ENCODE data around the gene SLC1A5.

Gene SLC1A5

GRCh38 chr19:46775642-46776258 lies 12.6 kb downstream of the SLC1A5 start:
- no peak for TF ChIP-seq EP300 (IDR thresholded peaks at IDR 0.05; ENCODE audit: borderline replicate concordance)
- no peak for TF ChIP-seq TEAD4 (IDR thresholded peaks at IDR 0.05)
- no peak for TF ChIP-seq TAF1 (IDR thresholded peaks at IDR 0.05; ENCODE audit: low read depth)
- no peak for TF ChIP-seq CREB1 (IDR thresholded peaks at IDR 0.05; ENCODE audit: low read depth)
- TF ChIP-seq NFIC (IDR thresholded peaks at IDR 0.05), result no peak
- no peak for TF ChIP-seq FOXM1 (IDR thresholded peaks at IDR 0.05; ENCODE audit: borderline replicate concordance, low read depth)
- TF ChIP-seq TCF12 (IDR thresholded peaks at IDR 0.05; ENCODE audit: low read depth), result no peak
- no peak for TF ChIP-seq MAX (IDR thresholded peaks at IDR 0.05)
- no peak for TF ChIP-seq CEBPB (IDR thresholded peaks at IDR 0.05)
- no peak for TF ChIP-seq YY1 (IDR thresholded peaks at IDR 0.05; ENCODE audit: low read depth)
- TF ChIP-seq REST (IDR thresholded peaks at IDR 0.05; ENCODE audit: low read depth), result no peak

- TF ChIP-seq MAX (IDR thresholded peaks at IDR 0.05), result no peak
- TF ChIP-seq CREB1 (IDR thresholded peaks at IDR 0.05; ENCODE audit: low read depth), result no peak
- TF ChIP-seq FOXM1 (IDR thresholded peaks at IDR 0.05; ENCODE audit: borderline replicate concordance, low read depth), result no peak
- no peak for TF ChIP-seq REST (IDR thresholded peaks at IDR 0.05; ENCODE audit: low read depth)
- no peak for TF ChIP-seq EGR1 (IDR thresholded peaks at IDR 0.05)
- no peak for TF ChIP-seq USF1 (IDR thresholded peaks at IDR 0.05)
- no peak for TF ChIP-seq CEBPB (IDR thresholded peaks at IDR 0.05)
- TF ChIP-seq EP300 (IDR thresholded peaks at IDR 0.05; ENCODE audit: borderline replicate concordance), result no peak
- TF ChIP-seq TEAD4 (IDR thresholded peaks at IDR 0.05), result no peak
- TF ChIP-seq NFIC (IDR thresholded peaks at IDR 0.05), result no peak
- TF ChIP-seq YY1 (IDR thresholded peaks at IDR 0.05; ENCODE audit: low read depth), result no peak
- no peak for TF ChIP-seq TCF12 (IDR thresholded peaks at IDR 0.05; ENCODE audit: low read depth)
- TF ChIP-seq RAD21 (IDR thresholded peaks at IDR 0.05; ENCODE audit: low read depth), result no peak
- TF ChIP-seq TAF1 (IDR thresholded peaks at IDR 0.05; ENCODE audit: low read depth), result no peak
- TF ChIP-seq ZBTB7A (IDR thresholded peaks at IDR 0.05; ENCODE audit: low read depth), result no peak
These were observed 15.4 kb downstream of the SLC1A5 start for GRCh38 chr19:46773018-46773399.

- TF ChIP-seq CEBPB (IDR thresholded peaks at IDR 0.05) (no peak; the same call in 1 of the 2 replicates), TEAD4 (IDR thresholded peaks at IDR 0.05) (no peak), TAF1 (IDR thresholded peaks at IDR 0.05; ENCODE audit: low read depth) (no peak), YY1 (IDR thresholded peaks at IDR 0.05; ENCODE audit: low read depth) (no peak), ZBTB7A (IDR thresholded peaks at IDR 0.05; ENCODE audit: low read depth) (no peak), FOXM1 (IDR thresholded peaks at IDR 0.05; ENCODE audit: borderline replicate concordance, low read depth) (no peak), TCF12 (IDR thresholded peaks at IDR 0.05; ENCODE audit: low read depth) (no peak), EGR1 (IDR thresholded peaks at IDR 0.05) (no peak), USF1 (IDR thresholded peaks at IDR 0.05) (no peak), MAX (IDR thresholded peaks at IDR 0.05) (no peak)
These were observed 16.0 kb downstream of the SLC1A5 start for GRCh38 chr19:46772170-46773017.

GRCh38 chr19:46766569-46767317 lies 21.7 kb downstream of the SLC1A5 start:
- no peak for TF ChIP-seq REST (IDR thresholded peaks at IDR 0.05; ENCODE audit: low read depth)
- peak; percentile 52 for TF ChIP-seq RAD21 (IDR thresholded peaks at IDR 0.05; ENCODE audit: low read depth)
- no peak for TF ChIP-seq FOXM1 (IDR thresholded peaks at IDR 0.05; ENCODE audit: borderline replicate concordance, low read depth)
- TF ChIP-seq EP300 (IDR thresholded peaks at IDR 0.05; ENCODE audit: borderline replicate concordance), result no peak
- no peak for TF ChIP-seq EGR1 (IDR thresholded peaks at IDR 0.05)
- peak; percentile 85 for TF ChIP-seq YY1 (IDR thresholded peaks at IDR 0.05; ENCODE audit: low read depth)
- TF ChIP-seq USF1 (IDR thresholded peaks at IDR 0.05), result no peak
- TF ChIP-seq MAX (IDR thresholded peaks at IDR 0.05), result no peak
- no peak for TF ChIP-seq NFIC (IDR thresholded peaks at IDR 0.05)
- no peak for TF ChIP-seq TCF12 (IDR thresholded peaks at IDR 0.05; ENCODE audit: low read depth)
- TF ChIP-seq CREB1 (IDR thresholded peaks at IDR 0.05; ENCODE audit: low read depth), result no peak
- no peak for TF ChIP-seq ZBTB7A (IDR thresholded peaks at IDR 0.05; ENCODE audit: low read depth)
- TF ChIP-seq CEBPB (IDR thresholded peaks at IDR 0.05), result no peak

All from Ishikawa (cell line).